ENCODE results near the gene CDCP2.

Gene CDCP2

GRCh38 chr1:54091666-54092065 lies 61.1 kb downstream of the CDCP2 start:
- no peak for ATAC-seq (ENCODE audit: insufficient read depth, low read depth)
- TF ChIP-seq EZH2 (IDR thresholded peaks at IDR 0.05; ENCODE audit: borderline replicate concordance, low read depth, low read length, severe bottlenecking) (no peak), CTCF (IDR thresholded peaks at IDR 0.05; ENCODE audit: borderline replicate concordance, extremely low read depth, low read length, poor library complexity, severe bottlenecking) (no peak)
- peaks cover 12% of the 10 kb centered on the region for H3K36me3 ChIP-seq (ENCODE audit: insufficient read depth, low read length)

GRCh38 chr1:54088385-54088784 lies 64.4 kb downstream of the CDCP2 start:
- no peak overlapping the region for H3K27ac ChIP-seq (ENCODE audit: low read length)
- no peaks in the 10 kb centered on the region for H3K79me2 ChIP-seq (ENCODE audit: insufficient read depth, low read length)
- DNase-seq: no peak
- H3K4me3 ChIP-seq (ENCODE audit: low read depth in 1 of 2, low read length in 2 of 2): no peak overlapping the region
- no peaks in the 10 kb centered on the region for H4K20me1 ChIP-seq (ENCODE audit: insufficient read depth, low read length)
- H3K4me1 ChIP-seq (ENCODE audit: insufficient read depth, low read length): no peaks in the 10 kb centered on the region
- no peak for ATAC-seq (ENCODE audit: insufficient read depth, low read depth)
- H3K9me3 ChIP-seq (ENCODE audit: insufficient read depth, low read length, severe bottlenecking): no peaks in the 10 kb centered on the region
- no peak for TF ChIP-seq CTCF (IDR thresholded peaks at IDR 0.05; ENCODE audit: borderline replicate concordance, extremely low read depth, low read length, poor library complexity, severe bottlenecking)
- TF ChIP-seq EZH2 (IDR thresholded peaks at IDR 0.05; ENCODE audit: borderline replicate concordance, low read depth, low read length, severe bottlenecking): no peak
- no peak overlapping the region for H2AFZ ChIP-seq (ENCODE audit: low read depth, low read length)
- no peaks in the 10 kb centered on the region for H3K27me3 ChIP-seq (ENCODE audit: insufficient read depth, low read length, poor library complexity)
- H3K4me2 ChIP-seq (ENCODE audit: insufficient read depth, low read length): no peak overlapping the region
- no peak overlapping the region for H3K9ac ChIP-seq (ENCODE audit: low read depth, low read length)
- H3K36me3 ChIP-seq (ENCODE audit: insufficient read depth, low read length): 0 out of 2 replicates have a peak, but pooled peaks cover 9% of the 10 kb centered on the region

More at GRCh38 chr1:54091666-54092065, 61.1 kb downstream of the CDCP2 start:
- Histone ChIP-seq H3K27me3 (ENCODE audit: insufficient read depth, low read length, poor library complexity) (no peaks in the 10 kb centered on the region), H3K4me1 (ENCODE audit: insufficient read depth, low read length) (no peaks in the 10 kb centered on the region; the same call in 1 of the 2 replicates), H4K20me1 (ENCODE audit: insufficient read depth, low read length) (no peaks in the 10 kb centered on the region), H3K27ac (ENCODE audit: low read length) (no peak overlapping the region), H2AFZ (ENCODE audit: low read depth, low read length) (no peak overlapping the region), H3K4me3 (ENCODE audit: low read depth in 1 of 2, low read length in 2 of 2) (no peak overlapping the region), H3K4me2 (ENCODE audit: insufficient read depth, low read length) (no peak overlapping the region), H3K9me3 (ENCODE audit: insufficient read depth, low read length, severe bottlenecking) (no peaks in the 10 kb centered on the region), H3K9ac (ENCODE audit: low read depth, low read length) (no peak overlapping the region), H3K79me2 (ENCODE audit: insufficient read depth, low read length) (no peaks in the 10 kb centered on the region)
- no peak for DNase-seq

- Histone ChIP-seq H3K4me1 (ENCODE audit: insufficient read depth, low read length) (no peaks in the 10 kb centered on the region), H3K27ac (ENCODE audit: low read length) (no peak overlapping the region), H2AFZ (ENCODE audit: low read depth, low read length) (no peak overlapping the region), H3K79me2 (ENCODE audit: insufficient read depth, low read length) (no peaks in the 10 kb centered on the region), H3K4me3 (ENCODE audit: low read depth in 1 of 2, low read length in 2 of 2) (no peak overlapping the region), H3K9me3 (ENCODE audit: insufficient read depth, low read length, severe bottlenecking) (no peaks in the 10 kb centered on the region), H3K27me3 (ENCODE audit: insufficient read depth, low read length, poor library complexity) (no peaks in the 10 kb centered on the region), H3K9ac (ENCODE audit: low read depth, low read length) (no peak overlapping the region), H3K36me3 (ENCODE audit: insufficient read depth, low read length) (0 out of 2 replicates have a peak, but pooled peaks cover 9% of the 10 kb centered on the region), H4K20me1 (ENCODE audit: insufficient read depth, low read length) (no peaks in the 10 kb centered on the region), H3K4me2 (ENCODE audit: insufficient read depth, low read length) (no peak overlapping the region)
- TF ChIP-seq EZH2 (IDR thresholded peaks at IDR 0.05; ENCODE audit: borderline replicate concordance, low read depth, low read length, severe bottlenecking): no peak
- no peak for TF ChIP-seq CTCF (IDR thresholded peaks at IDR 0.05; ENCODE audit: borderline replicate concordance, extremely low read depth, low read length, poor library complexity, severe bottlenecking)
- DNase-seq: no peak
- ATAC-seq (ENCODE audit: insufficient read depth, low read depth): no peak
Observed at GRCh38 chr1:54086754-54087153, 66.0 kb downstream of the CDCP2 start.

GRCh38 chr1:54084794-54085193 lies 68.0 kb downstream of the CDCP2 start:
- Histone ChIP-seq H3K4me3 (ENCODE audit: low read depth in 1 of 2, low read length in 2 of 2) (no peak overlapping the region), H3K9ac (ENCODE audit: low read depth, low read length) (no peak overlapping the region), H3K79me2 (ENCODE audit: insufficient read depth, low read length) (no peaks in the 10 kb centered on the region), H4K20me1 (ENCODE audit: insufficient read depth, low read length) (no peaks in the 10 kb centered on the region), H3K9me3 (ENCODE audit: insufficient read depth, low read length, severe bottlenecking) (no peaks in the 10 kb centered on the region), H3K4me1 (ENCODE audit: insufficient read depth, low read length) (no peaks in the 10 kb centered on the region), H3K27ac (ENCODE audit: low read length) (no peak overlapping the region), H3K4me2 (ENCODE audit: insufficient read depth, low read length) (no peak overlapping the region), H2AFZ (ENCODE audit: low read depth, low read length) (no peak overlapping the region), H3K27me3 (ENCODE audit: insufficient read depth, low read length, poor library complexity) (no peaks in the 10 kb centered on the region), H3K36me3 (ENCODE audit: insufficient read depth, low read length) (0 out of 2 replicates have a peak, but pooled peaks cover 9% of the 10 kb centered on the region)
- ATAC-seq (ENCODE audit: insufficient read depth, low read depth): no peak
- TF ChIP-seq CTCF (IDR thresholded peaks at IDR 0.05; ENCODE audit: borderline replicate concordance, extremely low read depth, low read length, poor library complexity, severe bottlenecking): no peak
- no peak for TF ChIP-seq EZH2 (IDR thresholded peaks at IDR 0.05; ENCODE audit: borderline replicate concordance, low read depth, low read length, severe bottlenecking)
- no peak for DNase-seq
